ENCODE measurements around the gene ADAMTS16.
A peak's percentile ranks its signal among the peaks of the same experiment; 100 is the strongest.

Gene ADAMTS16

GRCh38 chr5:5217371-5217770 lies 77.2 kb downstream of the ADAMTS16 start:
- no peak overlapping the region for H3K4me3 ChIP-seq (ENCODE audit: control insufficient read depth, low read depth, low read length)
- TF ChIP-seq CTCF (conservative IDR thresholded peaks at IDR 0.05; ENCODE audit: control insufficient read depth, insufficient read depth, low read depth, low read length) = no peak
- no peak for DNase-seq (ENCODE audit: low read depth)

GRCh38 chr5:5218396-5218795 lies 78.3 kb downstream of the ADAMTS16 start:
- no peak overlapping the region for H3K4me3 ChIP-seq (ENCODE audit: control insufficient read depth, low read depth, low read length)
- no peak for TF ChIP-seq CTCF (conservative IDR thresholded peaks at IDR 0.05; ENCODE audit: control insufficient read depth, insufficient read depth, low read depth, low read length)
- no peak for DNase-seq (ENCODE audit: low read depth)

DNA sequence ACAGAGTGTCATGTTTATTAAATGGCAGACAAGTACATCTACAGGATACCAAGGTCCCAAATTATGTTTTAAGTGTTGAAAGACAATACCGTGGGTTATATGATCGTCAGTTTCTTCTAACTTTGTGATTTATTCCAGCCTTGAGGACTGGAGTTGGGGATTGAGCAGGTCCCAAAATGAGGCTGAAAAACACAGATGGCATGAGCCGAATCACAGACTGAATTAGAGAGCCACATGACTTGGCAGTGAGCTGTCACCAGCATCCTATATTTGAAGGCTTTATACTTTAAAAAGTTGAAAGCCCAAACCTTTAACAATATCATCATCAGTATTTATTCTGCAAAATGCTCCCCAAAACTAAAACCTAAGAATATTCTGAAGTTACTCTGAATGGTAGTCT lies 79.4 kb downstream of the ADAMTS16 start:
- TF ChIP-seq CTCF (conservative IDR thresholded peaks at IDR 0.05; ENCODE audit: control insufficient read depth, insufficient read depth, low read depth, low read length) = no peak
- H3K4me3 ChIP-seq (ENCODE audit: control insufficient read depth, low read depth, low read length) = no peak overlapping the region
- no peak for DNase-seq (ENCODE audit: low read depth)

DNA sequence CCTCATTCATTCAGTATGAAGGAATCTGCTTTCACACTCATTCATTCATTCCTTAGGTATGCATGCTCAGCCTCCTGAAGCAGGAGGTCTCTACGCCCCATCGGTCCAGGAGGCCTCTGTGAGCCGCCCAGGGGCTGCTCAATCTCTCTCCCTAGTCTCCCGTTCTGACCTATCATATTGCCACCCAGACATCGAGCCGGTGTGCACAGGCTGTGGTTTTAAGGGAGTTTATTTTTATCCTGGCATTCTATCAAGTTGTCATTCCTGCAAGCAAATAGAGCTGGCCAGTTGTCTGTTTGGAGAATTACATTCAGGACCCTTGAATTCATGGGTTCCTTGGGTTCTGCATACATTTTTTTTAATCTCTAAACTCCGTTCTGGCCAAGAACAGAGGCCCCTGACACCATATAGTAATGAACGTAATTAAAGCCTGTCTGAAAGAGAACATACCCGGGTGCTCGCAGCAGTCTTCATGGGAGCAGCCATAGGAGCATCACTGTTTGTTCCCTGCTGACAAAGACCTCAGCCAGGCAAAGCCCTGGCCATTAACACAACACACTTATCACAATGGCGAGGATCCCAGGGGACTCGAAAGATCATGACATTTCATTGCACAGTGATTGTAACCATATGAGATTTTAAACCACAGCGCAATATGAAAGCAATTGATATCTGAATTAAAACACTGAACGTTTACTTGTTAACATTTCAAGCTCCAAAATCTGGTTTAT lies 80.9 kb downstream of the ADAMTS16 start:
- TF ChIP-seq CTCF (conservative IDR thresholded peaks at IDR 0.05; ENCODE audit: control insufficient read depth, insufficient read depth, low read depth, low read length) = no peak
- H3K4me3 ChIP-seq (ENCODE audit: control insufficient read depth, low read depth, low read length) = no peak overlapping the region
- DNase-seq (ENCODE audit: low read depth) = peak; percentile 36

GRCh38 chr5:5221724-5222123 lies 81.6 kb downstream of the ADAMTS16 start:
- no peak for TF ChIP-seq CTCF (conservative IDR thresholded peaks at IDR 0.05; ENCODE audit: control insufficient read depth, insufficient read depth, low read depth, low read length)
- peak; percentile 73 for DNase-seq (ENCODE audit: low read depth)
- no peak overlapping the region for H3K4me3 ChIP-seq (ENCODE audit: control insufficient read depth, low read depth, low read length)

DNA sequence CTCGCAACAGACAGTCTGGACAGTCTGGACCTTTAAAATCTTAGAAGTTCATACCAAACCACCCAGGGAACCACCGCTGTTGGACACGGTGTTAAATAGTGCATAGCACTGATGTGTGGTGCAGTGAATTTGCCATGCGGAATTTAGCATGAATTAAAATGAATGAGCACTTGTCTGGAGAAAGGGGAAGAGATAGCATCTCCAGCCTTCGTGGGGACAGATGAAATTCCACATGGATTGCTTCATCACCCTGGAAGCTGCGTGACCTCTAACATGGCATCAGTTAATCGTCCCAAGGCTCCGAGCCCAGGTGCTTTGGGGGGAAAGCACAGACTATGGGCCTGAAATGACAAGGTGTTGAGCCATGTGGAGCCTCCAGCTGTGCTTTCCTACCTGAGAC lies 91.4 kb downstream of the ADAMTS16 start:
- H3K4me3 ChIP-seq (ENCODE audit: control insufficient read depth, low read depth, low read length) = no peak overlapping the region
- no peak for DNase-seq (ENCODE audit: low read depth)
- no peak for TF ChIP-seq CTCF (conservative IDR thresholded peaks at IDR 0.05; ENCODE audit: control insufficient read depth, insufficient read depth, low read depth, low read length)

DNA sequence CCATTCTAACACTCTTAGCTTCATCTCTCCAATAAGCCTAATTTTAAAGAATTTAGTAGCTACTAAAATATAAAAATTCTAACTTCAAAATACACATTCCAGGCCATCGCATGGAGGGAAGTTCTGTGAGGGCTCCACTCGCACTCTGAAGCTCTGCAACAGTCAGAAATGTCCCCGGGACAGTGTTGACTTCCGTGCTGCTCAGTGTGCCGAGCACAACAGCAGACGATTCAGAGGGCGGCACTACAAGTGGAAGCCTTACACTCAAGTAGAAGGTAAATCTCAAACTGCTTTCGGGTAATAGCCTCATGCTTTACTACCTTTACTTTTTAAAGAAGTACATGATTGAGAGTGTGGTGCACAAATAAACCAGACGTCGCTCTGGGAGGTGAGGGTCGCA lies 94.8 kb downstream of the ADAMTS16 start:
- TF ChIP-seq CTCF (conservative IDR thresholded peaks at IDR 0.05; ENCODE audit: control insufficient read depth, insufficient read depth, low read depth, low read length) = no peak
- no peak for DNase-seq (ENCODE audit: low read depth)
- H3K4me3 ChIP-seq (ENCODE audit: control insufficient read depth, low read depth, low read length) = no peak overlapping the region
